ENCODE data around the gene CNBP.

GRCh38 chr3:129184396-129184657, 631 bp upstream of the CNBP start:
- no peak for TF ChIP-seq ATF3 (IDR thresholded peaks at IDR 0.05)
- TF ChIP-seq CEBPB (IDR thresholded peaks at IDR 0.05; ENCODE audit: low read depth) = no peak
